ENCODE measurements around the gene CELA3B. TPM values are rescaled to one million over a fixed set of nuclear protein-coding genes. Genes with fewer than 3 reads are reported as not detected.

CELA3B gene
- total RNA-seq, 6 donors from 2014 or later = 5.3 to 9.7 TPM; not detected in 4

GRCh38 chr1:21938732-21939538 lies 37.9 kb upstream of the CELA3B start:
- ATAC-seq (ENCODE audit: low FRiP score in 2 of 2) (no peak), DNase-seq (no peak)
- WGBS, 2 donors = 42 to 55% methylated on average over 7 to 11 of the region's 11 CpGs
- Histone ChIP-seq H3K9me3 (no peaks in the 10 kb centered on the region), H3K4me3 (no peak overlapping the region), H3K27ac (peak overlapping the region; percentile 16 to 82 (median 58)), H3K4me1 (peaks cover 39 to 59% (median 46%) of the 10 kb centered on the region in 4 donors), H3K36me3 (no peaks in the 10 kb centered on the region), H3K27me3 (no peaks in the 10 kb centered on the region)
- no peak for TF ChIP-seq EP300 (IDR thresholded peaks at IDR 0.05)
- no peak for TF ChIP-seq POLR2AphosphoS5 (IDR thresholded peaks at IDR 0.05)
- peak in 1 of 4 donors; percentile 10 for TF ChIP-seq POLR2A (IDR thresholded peaks at IDR 0.05)
- TF ChIP-seq, protein P1, sequence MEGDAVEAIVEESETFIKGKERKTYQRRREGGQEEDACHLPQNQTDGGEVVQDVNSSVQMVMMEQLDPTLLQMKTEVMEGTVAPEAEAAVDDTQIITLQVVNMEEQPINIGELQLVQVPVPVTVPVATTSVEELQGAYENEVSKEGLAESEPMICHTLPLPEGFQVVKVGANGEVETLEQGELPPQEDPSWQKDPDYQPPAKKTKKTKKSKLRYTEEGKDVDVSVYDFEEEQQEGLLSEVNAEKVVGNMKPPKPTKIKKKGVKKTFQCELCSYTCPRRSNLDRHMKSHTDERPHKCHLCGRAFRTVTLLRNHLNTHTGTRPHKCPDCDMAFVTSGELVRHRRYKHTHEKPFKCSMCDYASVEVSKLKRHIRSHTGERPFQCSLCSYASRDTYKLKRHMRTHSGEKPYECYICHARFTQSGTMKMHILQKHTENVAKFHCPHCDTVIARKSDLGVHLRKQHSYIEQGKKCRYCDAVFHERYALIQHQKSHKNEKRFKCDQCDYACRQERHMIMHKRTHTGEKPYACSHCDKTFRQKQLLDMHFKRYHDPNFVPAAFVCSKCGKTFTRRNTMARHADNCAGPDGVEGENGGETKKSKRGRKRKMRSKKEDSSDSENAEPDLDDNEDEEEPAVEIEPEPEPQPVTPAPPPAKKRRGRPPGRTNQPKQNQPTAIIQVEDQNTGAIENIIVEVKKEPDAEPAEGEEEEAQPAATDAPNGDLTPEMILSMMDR (IDR thresholded peaks at IDR 0.05) = no peak

DNA sequence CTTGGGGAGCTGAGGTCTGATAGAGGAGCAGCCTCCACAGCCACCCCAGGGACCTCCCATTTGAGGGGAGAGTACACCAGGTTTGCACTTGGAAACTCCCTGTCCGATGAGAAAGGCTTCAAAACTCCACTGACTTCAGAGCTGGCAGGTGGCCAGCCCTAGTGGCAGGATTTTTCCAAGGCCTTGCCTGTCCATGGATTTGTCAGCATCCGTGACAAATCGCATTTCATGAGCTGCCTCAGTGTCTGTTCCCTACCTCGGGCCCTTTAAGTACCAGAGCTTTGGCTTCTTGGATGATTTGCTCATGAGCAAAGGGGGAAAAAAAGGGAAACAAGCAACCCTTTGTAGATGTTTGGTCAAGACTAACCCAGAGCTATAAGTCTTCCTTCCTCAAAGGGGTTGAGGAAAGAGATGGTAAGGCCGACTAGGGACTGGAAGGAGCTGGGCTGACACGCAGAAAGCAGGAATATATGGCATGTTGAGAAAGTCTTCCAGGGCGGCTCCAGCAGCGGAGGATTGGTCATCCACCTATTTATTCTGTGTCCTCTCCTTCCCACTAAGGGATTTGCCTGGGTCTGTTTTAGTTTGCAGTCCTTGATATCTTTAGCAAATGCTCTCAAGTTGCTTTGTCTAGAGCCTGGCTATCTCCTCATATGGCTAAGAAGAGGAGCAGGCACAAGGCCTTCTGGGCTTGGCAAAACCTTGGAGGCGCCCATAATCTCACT lies 37.0 kb upstream of the CELA3B start:
- peak overlapping the region; percentile 0 to 82 (median 58) for H3K27ac ChIP-seq
- no peaks in the 10 kb centered on the region for H3K36me3 ChIP-seq
- TF ChIP-seq EP300 (IDR thresholded peaks at IDR 0.05) (no peak), POLR2A (IDR thresholded peaks at IDR 0.05) (no peak), POLR2AphosphoS5 (IDR thresholded peaks at IDR 0.05) (peak in 1 of 2 donors; percentile 60)
- TF ChIP-seq, protein P1 (IDR thresholded peaks at IDR 0.05) = peak in 5 of 6 experiments; percentile 28 to 69 (median 40)
- no peaks in the 10 kb centered on the region for H3K27me3 ChIP-seq
- H3K4me3 ChIP-seq = no peak overlapping the region
- WGBS, 2 donors = 50% methylated on average over 9 of the region's 9 CpGs
- peaks cover 30 to 54% (median 38%) of the 10 kb centered on the region in 4 donors for H3K4me1 ChIP-seq
- peak in 1 of 2 donors; percentile 55 for ATAC-seq (ENCODE audit: low FRiP score in 2 of 2)
- H3K9me3 ChIP-seq = no peaks in the 10 kb centered on the region
- peak in 1 of 2 donors; percentile 77 for DNase-seq

DNA sequence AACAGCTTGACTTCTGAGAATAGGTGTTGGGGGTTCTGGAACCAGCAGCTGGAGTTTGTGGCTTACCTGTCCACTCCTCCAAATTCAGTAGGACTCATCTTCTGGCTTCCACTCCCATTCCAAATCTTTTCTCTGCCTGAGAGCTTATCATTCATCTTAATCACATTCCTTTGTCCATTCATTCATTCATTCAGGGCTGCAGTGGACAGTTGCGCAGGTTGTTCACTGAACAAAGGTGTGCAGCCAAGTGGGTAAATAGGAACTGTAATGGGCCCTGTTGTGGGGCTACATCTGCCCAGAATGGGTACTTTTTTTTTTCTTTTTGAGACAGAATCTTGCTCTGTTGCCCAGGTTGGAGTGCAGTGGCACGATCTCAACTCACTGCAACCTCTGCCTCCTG lies 36.3 kb upstream of the CELA3B start:
- Histone ChIP-seq H3K27ac (peak overlapping the region in 3 of 4 donors; percentile 48 to 82 (median 68)), H3K4me1 (peaks cover 29 to 47% (median 32%) of the 10 kb centered on the region in 4 donors), H3K27me3 (no peaks in the 10 kb centered on the region), H3K9me3 (no peaks in the 10 kb centered on the region), H3K4me3 (no peak overlapping the region), H3K36me3 (no peaks in the 10 kb centered on the region)
- no peak for DNase-seq
- TF ChIP-seq EP300 (IDR thresholded peaks at IDR 0.05) = no peak
- no peak for TF ChIP-seq POLR2A (IDR thresholded peaks at IDR 0.05)
- no peak for TF ChIP-seq POLR2AphosphoS5 (IDR thresholded peaks at IDR 0.05)
- TF ChIP-seq, protein P1 (IDR thresholded peaks at IDR 0.05) = no peak
- WGBS, 2 donors = 94 to 100% methylated on average over 2 of the region's 2 CpGs
- ATAC-seq (ENCODE audit: low FRiP score in 2 of 2) = no peak

- Histone ChIP-seq H3K9me3 (no peaks in the 10 kb centered on the region), H3K27me3 (no peaks in the 10 kb centered on the region), H3K4me1 (peaks cover 25 to 38% (median 28%) of the 10 kb centered on the region in 4 donors), H3K36me3 (no peaks in the 10 kb centered on the region), H3K4me3 (no peak overlapping the region), H3K27ac (no peak overlapping the region)
- 89 to 94% methylated on average over 5 of the region's 5 CpGs for WGBS, 2 donors
- ATAC-seq (ENCODE audit: low FRiP score in 2 of 2) = no peak
- DNase-seq = no peak
- TF ChIP-seq EP300 (IDR thresholded peaks at IDR 0.05) = no peak
- no peak for TF ChIP-seq POLR2A (IDR thresholded peaks at IDR 0.05)
- TF ChIP-seq POLR2AphosphoS5 (IDR thresholded peaks at IDR 0.05) = no peak
- TF ChIP-seq, protein P1 (IDR thresholded peaks at IDR 0.05) = no peak
Observed at GRCh38 chr1:21941370-21941769, 35.5 kb upstream of the CELA3B start.
